RCC 7860 (cell line): ENCODE measurements around the gene MMRN2.
"Not testable (repeated sequence)": the region's sequence is repeated elsewhere in the genome, so short reads cannot be mapped to it uniquely, and the experiment has no call there.

Experiments used
- DNase-seq: peaks from one replicate; pipeline ENCODE4 v3.0.0-alpha.2; 2015; ENCODE audit warnings: low spot score
- FAIRE-seq: peaks from 2 replicates; lab custom pipeline; 2012; peaks lifted over from hg19 to GRCh38; lab: Jason Lieb, UNC

The MMRN2 gene

GRCh38 chr10:86943316-86944030 is 13.9 kb downstream of the MMRN2 start:
- FAIRE-seq = no peak
- no peak for DNase-seq

GRCh38 chr10:86942441-86943315 is 14.7 kb downstream of the MMRN2 start:
- no peak for FAIRE-seq

GRCh38 chr10:86941991-86942421 is 15.4 kb downstream of the MMRN2 start:
- DNase-seq = no peak
- no peak for FAIRE-seq

More at GRCh38 chr10:86942441-86943315, 14.7 kb downstream of the MMRN2 start:
- no peak for DNase-seq

GRCh38 chr10:86941426-86941825 is 16.0 kb downstream of the MMRN2 start:
- DNase-seq = no peak
- no peak for FAIRE-seq

GRCh38 chr10:86940677-86941076 is 16.7 kb downstream of the MMRN2 start:
- FAIRE-seq (no peak), DNase-seq (no peak)

DNA sequence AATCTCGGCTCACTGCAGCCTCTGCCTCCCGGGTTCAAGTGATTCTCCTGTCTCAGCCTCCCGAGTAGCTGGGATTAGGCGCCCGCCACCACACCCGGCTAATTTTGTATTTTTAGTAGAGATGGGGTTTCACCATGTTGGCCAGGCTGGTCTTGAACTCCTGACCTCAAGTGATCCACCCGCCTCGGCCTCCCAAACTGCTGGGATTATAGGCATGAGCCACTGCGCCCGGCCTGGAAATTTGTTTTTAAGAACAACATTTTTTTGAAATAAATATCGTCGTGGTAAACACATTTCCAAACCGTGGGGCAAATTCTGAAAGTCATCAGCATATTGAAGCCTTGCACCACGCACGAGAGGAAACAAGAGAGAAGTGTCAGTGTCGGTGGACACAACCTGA is 17.3 kb downstream of the MMRN2 start:
- DNase-seq, FAIRE-seq: not testable (repeated sequence)

- DNase-seq = no peak
- FAIRE-seq = no peak
These were observed 19.2 kb downstream of the MMRN2 start for GRCh38 chr10:86938260-86938659.

GRCh38 chr10:86937502-86938154 is 19.8 kb downstream of the MMRN2 start:
- DNase-seq (no peak), FAIRE-seq (no peak)

DNA sequence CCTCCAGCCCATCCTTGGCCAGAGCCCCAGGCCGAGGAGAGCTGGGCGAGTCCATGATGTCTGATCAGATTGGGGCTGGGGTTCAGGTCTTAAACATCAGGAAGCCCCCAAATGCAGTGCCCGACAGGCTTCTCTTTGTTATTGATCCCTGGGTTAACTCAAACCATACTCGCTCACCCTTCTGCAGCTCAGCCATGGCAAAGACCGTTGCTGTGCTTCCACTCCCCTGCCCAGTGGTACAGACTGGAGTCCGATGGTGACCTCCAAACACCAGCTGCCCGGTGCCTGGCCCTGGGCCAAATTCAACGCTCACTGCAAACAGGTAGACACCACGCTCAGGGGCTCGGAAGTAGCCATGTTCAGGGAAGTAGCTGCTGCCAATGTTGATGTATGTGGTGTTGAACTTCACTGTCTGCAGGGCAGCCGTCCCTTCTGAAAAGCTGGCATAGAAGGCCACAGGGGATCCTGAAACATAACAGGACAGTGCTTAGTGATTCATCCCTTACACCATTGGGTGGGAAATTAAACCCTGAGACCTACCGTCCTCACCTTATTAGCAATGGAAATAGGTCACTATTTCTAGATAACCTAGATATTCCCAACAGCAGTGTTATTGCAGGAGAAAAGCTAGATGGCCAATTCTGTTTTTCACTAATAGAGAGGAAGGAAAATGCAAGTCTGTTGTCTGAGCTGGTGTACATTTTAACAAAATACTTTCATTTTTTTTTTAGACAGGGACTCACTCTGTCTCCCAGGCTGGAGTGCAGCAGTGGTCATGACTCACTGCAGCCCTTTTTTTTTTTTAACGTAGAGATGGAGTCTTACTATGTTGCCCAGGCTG is 20.5 kb downstream of the MMRN2 start:
- FAIRE-seq = no peak
- DNase-seq = no peak

DNA sequence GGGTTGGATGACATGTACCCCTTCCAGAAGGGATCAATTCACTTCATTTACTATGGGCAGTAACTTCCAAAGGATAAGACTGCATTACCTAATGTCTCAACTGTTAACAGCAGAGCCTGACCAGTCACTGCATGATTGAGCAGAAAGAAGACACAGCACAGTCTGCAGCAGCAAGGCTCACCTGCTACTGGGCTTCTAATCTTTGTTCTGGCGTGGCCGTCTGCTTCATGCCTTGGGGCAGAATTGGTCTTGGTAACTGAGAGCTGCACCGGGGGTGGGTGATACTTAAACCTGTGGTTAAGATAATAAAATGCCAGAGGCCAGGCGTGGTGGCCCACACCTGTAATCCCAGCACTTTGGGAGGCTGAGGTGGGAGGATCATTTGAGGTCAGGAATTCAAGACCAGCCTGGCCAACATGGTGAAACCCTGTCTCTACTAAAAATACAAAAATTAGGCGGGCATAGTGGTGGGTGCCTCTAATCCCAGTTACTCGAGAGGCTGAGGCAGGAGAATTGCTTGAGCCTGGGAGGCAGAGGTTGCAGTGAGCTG is 23.2 kb downstream of the MMRN2 start:
- FAIRE-seq, DNase-seq: not testable (repeated sequence)

DNA sequence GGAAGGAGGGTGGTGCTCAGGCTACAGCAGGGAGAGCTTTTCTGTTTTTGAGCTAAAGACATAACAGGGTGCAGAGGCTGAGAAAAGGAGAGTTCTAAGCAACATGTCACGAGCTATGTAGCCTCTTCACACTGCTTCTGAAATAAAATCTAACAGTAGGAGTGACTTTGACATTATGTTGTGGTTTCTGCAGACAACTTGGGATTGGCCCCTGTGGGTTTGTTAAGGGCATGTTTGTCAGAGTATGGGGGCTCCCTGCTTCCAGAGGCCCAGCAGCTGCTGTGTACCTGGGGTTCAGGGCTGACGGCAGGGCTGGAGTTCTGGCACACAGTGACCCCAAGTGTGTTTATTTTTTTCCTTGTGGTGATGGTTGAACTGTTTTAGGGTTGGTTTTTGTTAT is 24.7 kb downstream of the MMRN2 start:
- no peak for DNase-seq
- FAIRE-seq = no peak

- DNase-seq = no peak
These were observed 25.5 kb downstream of the MMRN2 start for GRCh38 chr10:86931872-86932271.

DNA sequence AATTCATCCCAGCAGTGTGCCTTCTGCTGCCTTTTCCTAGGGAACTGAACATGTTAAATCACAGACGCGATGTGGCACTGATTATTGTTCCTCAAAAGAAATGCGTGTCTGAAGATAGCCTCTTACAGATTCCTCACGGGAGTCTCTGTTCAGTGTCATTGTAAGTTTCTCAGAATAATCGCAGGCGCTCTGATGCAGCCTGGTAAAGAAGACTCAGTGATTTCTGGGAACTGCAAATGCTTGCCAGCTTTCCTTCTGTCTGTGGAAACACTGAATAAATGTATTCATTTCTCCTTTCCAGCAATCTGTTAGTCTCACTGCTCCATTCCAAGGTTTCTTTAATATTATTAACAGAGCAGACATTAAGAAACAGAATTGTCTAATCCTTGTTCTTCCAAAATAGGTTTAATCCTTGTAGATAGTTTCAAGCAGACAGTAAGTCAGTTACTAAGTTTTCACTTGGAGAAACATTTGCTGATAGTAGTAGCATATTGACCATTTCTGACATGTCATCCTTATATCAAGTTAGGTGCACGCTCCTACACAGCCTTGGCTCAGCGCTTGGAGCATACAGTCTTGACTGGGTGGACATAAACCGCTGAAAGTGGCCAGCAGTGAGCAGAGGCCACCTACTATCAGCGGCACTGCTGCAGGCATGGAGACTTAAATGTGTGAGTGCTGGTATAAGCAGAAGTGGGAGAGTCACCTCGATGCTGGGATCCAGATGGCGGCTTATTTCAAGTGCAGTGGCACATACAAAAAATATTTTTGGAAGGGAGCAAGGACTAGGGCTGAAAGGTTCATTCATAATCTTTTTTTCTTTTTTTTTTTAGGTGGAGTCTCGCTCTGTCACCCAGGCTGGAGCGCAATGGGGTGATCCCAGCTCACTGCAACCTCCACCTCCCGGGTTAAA is 27.7 kb downstream of the MMRN2 start:
- DNase-seq (no peak), FAIRE-seq (no peak)

More at GRCh38 chr10:86931872-86932271, 25.5 kb downstream of the MMRN2 start:
- no peak for FAIRE-seq

GRCh38 chr10:86922553-86922961 is 34.9 kb downstream of the MMRN2 start:
- DNase-seq (no peak), FAIRE-seq (no peak)

DNA sequence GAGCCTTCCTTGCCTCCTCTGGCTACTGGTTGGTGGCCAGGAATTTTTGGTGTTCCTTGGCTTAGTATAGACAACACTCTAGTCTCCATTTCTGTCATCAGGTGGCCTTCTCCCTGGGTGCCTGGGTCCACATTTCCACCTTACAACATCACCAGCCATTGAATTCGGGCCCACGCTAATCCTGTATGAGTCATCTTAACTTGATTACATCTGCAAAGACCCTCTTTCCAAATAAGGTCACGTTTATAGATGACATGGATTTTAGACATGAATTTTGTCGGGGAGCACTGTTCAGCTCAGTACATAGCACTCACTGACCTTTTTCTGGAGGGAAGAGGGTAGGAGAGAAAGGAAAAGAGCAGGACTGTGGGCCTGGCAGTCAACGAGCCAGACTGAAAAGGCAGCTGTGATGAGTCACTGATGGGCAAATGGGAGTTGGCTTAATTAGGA is 39.4 kb downstream of the MMRN2 start:
- no peak for DNase-seq
- FAIRE-seq = no peak

DNA sequence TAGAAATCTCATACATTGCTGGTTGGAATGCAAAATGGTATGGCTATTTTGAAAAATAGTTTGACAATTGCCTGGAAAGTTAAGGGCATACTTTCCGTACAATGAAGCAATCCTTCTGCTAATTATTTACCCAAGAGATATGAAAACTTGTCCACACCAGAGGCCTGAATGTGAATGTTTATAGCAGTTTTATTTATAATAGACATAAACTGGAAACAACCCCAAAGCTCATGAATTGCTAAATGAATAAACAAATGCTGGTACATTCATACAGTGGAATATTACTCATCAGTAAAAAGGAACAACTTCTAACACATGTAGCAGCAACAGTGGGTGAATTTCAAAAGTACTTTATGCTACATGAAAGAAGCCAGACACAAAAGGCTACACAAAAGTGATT is 42.7 kb downstream of the MMRN2 start:
- no peak for FAIRE-seq

GRCh38 chr10:86905429-86905828 is 52.0 kb downstream of the MMRN2 start:
- no peak for FAIRE-seq

More for the DNA sequence above, 42.7 kb downstream of the MMRN2 start:
- no peak for DNase-seq

DNA sequence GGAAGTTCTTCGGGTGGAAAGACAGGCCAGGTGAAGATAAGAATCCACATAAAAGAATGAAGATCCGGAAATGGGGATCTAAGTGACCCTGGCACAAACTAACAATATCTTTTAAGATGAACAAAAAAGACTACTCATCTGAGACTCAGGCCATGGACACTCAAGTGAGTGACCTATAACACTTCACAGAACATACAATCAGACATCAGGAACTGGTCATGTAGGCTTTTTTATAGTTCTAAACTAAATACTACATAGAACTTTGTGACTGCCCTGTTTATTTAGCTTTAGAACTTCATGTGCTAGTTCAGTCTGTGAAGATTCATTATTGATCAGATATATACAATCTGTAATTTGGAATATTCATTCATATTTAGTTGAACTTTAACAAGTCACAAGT is 52.8 kb downstream of the MMRN2 start:
- FAIRE-seq (no peak), DNase-seq (no peak)

More at GRCh38 chr10:86905429-86905828, 52.0 kb downstream of the MMRN2 start:
- DNase-seq = no peak

DNA sequence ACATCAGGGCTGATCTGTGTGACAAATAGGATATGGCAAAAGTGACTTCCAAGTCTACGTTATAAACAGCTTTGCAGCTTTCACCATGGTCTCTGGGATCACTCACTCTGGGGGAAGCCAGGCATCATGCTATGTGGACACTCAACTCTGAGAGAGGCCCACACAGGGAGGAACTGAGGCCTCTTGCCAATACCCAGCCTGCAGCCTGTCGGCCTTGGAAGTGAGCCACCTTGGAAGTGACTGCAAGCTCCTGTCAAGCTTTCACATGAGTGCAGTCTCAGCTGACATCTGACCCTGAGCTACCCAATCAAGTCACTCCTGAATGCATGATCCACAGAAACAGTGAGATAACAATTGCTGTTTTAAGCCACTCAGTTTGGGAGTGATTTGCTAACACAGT is 56.5 kb downstream of the MMRN2 start:
- DNase-seq (no peak), FAIRE-seq (no peak)
